ENCODE results near the gene MAD1L1.

MAD1L1 gene

DNA sequence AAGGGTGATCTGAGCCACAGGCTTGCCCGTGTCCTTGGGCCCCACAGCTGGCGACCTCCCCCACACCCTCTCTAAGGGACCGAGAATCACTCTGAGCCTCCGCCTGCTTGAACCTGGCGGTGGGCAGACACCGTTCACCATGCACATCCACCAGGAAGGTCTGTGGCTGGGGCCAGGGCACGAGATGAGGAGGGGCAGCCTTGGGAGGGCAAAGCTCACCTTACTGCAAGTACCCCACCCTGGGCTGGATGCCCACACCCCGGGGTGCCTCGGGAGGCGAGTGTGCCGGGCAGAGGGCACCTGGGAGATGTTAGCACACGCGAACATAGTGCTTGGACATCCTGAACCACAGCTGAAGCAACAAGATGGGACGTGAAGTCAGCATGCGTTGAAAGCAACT is 350.8 kb downstream of the MAD1L1 start:
- TF ChIP-seq, protein P1, sequence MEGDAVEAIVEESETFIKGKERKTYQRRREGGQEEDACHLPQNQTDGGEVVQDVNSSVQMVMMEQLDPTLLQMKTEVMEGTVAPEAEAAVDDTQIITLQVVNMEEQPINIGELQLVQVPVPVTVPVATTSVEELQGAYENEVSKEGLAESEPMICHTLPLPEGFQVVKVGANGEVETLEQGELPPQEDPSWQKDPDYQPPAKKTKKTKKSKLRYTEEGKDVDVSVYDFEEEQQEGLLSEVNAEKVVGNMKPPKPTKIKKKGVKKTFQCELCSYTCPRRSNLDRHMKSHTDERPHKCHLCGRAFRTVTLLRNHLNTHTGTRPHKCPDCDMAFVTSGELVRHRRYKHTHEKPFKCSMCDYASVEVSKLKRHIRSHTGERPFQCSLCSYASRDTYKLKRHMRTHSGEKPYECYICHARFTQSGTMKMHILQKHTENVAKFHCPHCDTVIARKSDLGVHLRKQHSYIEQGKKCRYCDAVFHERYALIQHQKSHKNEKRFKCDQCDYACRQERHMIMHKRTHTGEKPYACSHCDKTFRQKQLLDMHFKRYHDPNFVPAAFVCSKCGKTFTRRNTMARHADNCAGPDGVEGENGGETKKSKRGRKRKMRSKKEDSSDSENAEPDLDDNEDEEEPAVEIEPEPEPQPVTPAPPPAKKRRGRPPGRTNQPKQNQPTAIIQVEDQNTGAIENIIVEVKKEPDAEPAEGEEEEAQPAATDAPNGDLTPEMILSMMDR (IDR thresholded peaks at IDR 0.05): no peak

DNA sequence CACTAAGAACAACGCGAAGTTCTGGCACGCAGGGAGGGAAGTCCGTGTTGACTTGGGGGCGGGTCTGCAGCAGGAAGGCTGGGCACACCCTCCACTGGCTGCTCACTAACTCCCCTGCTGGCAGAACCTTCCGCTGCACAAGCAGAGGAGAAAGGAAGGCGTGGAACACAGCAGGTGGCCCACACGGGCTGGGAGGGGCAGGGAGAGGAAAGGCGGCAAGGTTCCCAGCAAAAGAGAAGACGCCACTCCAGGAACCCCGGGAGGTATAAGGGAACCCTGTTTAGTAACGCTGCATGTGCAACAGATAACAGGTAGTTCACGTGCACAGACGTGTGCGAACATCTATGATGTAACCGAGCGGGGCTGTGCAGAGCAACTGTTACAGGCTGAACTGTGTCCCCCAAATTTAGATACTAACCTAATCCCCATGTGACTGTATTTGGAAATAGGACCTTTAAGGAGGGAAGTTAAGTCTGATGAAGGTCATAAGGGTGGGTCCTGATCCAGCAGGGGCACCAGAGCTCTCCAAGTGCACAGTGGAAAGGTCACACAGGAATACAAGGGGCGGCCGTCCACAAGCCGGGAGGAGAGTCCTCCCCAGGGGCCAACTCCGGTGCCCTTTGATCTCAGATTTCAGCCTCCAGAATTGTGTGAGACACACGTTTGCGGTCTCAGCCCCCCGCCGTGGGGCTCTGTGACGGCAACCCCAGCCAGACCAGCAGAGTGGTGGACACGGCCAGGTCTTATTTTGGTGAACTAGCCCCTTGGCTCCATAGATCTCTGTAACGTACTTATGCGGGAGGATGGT is 357.1 kb downstream of the MAD1L1 start:
- TF ChIP-seq, protein P1 (IDR thresholded peaks at IDR 0.05): peak; percentile 50

DNA sequence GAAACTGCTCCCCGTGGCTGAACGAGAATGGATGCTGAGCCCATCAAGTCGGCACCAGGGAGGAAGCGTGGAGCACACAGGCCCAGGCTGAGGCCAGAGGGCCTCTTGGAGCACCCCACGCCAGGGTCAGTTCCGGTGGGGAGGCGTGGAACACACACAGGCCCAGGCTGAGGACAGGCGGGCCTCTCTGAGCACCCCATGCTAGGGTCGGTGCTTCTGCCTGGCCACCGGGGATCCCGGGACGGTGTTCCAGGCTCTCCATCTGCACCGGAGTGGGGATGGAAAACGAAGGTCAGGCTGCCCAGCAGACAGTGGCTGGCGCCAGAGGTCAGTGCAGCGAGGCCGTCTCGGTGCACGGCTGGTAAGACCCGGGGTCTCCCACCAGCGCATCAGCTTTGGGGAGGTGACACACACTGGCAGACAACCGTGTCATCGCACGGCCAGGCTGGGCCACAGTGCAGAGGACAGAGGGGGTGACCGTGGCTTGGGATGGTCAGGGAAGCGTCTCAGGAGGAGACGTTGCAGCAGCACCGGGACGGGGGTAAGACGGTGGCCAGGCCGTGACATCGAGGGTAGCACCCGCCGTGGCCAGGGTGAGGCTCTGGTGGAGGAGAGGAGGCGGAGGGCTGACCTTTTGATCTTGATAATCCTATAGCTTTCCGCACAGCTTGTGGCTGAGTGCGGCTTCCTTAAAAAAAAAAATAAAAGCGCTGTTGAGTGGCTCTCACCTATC is 358.7 kb downstream of the MAD1L1 start:
- TF ChIP-seq, protein P1 (IDR thresholded peaks at IDR 0.05): no peak

DNA sequence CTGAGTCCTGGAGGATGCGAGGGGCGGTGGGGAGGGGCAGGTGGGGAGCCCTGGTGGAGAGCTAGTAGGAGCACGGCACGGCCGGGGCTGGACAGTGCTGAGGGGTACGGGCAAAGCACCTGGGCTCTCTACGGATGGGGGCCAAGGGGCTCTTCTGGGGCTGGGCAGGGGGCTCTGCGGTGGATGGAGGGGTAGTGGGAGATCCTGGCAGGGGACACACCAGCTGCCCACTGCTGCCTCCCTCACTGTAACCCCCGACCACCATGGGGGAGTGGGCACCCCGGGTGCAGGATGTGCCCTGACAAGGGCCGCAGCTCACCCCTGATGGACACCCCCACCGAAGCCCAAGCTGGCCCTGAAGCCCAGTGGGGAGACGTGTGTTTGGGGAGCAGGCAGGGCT is 359.3 kb downstream of the MAD1L1 start:
- TF ChIP-seq, protein P1 (IDR thresholded peaks at IDR 0.05): no peak

DNA sequence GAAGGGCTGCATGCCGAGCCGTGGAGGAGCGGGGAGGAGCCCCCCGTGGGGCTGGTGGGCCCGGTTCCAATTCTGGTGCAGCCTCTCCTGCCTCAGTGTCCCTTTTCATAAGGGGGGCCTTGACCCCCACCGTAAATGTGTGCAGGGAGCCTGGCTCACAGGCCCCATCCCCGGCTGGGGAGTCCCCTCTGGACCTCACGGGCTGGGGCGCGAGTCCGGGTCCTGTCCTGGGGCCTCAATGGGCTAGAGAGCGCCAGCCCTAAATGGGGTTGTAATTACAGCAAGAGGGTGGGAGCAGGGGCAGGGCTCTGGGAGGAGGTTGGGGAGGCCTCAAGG is 359.7 kb downstream of the MAD1L1 start:
- TF ChIP-seq, protein P1 (IDR thresholded peaks at IDR 0.05): no peak

DNA sequence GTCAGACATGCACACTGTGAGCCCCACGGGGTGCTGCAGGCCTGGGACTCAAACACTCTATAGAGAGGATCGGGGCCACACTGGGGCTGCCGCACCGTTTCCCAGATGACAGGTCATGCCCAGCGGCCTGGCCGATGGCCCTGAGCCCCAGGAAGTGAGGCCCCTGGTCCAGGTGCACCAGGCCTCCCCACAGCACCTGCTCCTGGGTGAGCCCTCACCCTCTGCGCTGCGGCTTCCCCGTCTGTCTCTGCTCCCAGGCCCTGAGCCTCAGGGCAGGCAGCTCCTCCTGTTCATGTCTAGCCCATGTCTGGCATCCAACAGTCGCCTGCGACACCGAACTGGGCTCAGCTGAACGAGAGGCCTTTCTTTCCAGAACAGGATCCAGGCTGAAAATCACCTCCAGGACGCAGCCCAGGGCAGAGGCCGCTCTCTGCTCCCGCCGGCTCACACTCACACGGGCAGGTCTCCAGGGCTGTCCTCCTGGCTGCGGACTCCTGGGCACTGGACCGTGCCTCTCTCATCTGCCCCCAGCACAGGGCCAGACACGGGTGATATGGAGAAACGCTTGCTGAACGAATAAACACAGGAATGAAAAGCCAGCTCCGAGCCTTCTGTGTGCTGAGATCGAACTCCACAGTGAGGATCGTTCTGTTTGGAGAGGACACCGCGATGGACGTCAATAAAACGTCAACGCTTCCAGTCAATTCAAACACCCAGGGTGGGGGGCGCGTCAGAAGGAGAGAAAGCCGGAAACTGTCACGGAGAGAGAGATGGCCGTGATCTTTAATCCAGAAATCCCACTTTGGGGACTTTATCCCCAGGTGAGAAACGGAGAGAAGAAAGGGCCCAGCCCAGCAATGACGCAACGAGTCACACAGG is 360.3 kb downstream of the MAD1L1 start:
- TF ChIP-seq, protein P1 (IDR thresholded peaks at IDR 0.05): no peak

DNA sequence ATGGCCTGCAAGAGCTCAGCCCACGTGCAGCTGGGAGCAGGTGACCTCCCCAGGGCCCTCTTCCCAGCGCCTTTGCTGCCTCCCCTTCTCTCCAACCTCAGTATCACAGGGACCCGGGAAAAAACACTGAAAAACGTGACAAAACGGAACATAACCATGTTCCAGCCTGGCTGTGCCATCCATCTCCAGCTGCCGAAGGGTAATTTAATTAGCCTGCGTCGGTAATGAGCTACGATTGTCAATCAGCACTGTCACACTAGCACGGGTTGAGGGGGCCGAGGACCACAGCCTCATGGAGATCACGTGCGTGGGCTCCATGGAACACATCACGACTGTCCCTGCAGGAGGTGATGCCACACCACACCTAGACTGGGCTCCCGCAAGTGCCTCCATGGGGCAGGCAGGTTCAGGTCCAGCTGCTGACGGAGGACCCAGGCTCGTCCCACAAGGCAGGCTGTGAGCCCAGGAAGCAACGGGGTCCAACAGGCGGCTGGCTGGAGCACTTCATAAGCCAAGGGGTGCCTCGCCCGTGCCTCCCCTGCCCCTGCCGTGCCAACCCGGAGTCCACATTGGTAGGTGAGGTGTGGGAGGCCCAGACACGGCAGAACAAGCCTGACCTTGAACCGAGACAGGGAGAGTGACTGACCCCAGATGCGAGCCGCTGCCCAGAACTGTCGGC is 363.2 kb downstream of the MAD1L1 start:
- TF ChIP-seq, protein P1 (IDR thresholded peaks at IDR 0.05): no peak

Measured in LNCAP (cell line).